K562 (cell line): ENCODE measurements around the gene LEAP2. TPM values are rescaled to one million over a fixed set of nuclear protein-coding genes. Genes with fewer than 3 reads are reported as not detected.

Source experiments
- ATAC-seq: fragments of 200-7000 bp; cut with Tn5 transposase; 3 replicates; pipeline ENCODE4 v1.9.1; 2020; ENCODE audit warnings: moderate library complexity
- BruUV-seq: library from RNA; stranded (reverse); fragments of 400-500 nt; replicated peaks from 2 replicates; lab custom pipeline; 2021; lab: Mats Ljungman, UMichigan
- CTCF ChIA-PET: fragments of 300-600 bp; formaldehyde crosslinking; extraction: SDS; loops from one replicate; lab custom pipeline; 2021; ENCODE audit warnings: low intra/inter-chr PET ratio; lab: Yijun Ruan, JAX
- POLR2A ChIA-PET: fragments of 300-600, 350-650 bp; sonication (Branson Sonifier 250); formaldehyde crosslinking; extraction: SDS; loops from one replicate; lab custom pipeline; 2021; ENCODE audit warnings: antibody characterized with exemption, inconsistent platforms; lab: Yijun Ruan, JAX
- DNase-seq, 4 experiments: peaks; one replicate each; pipeline versions ENCODE4 v3.0.0 to v3.0.0-alpha.2; 2011 to 2018; ENCODE audit warnings: low spot score in 3 of 4, mixed read lengths in 3 of 4; ENCODE audit errors: extremely low read depth in 1 of 4
- FAIRE-seq: peaks from 2 replicates; lab custom pipeline; 2011; peaks lifted over from hg19 to GRCh38; lab: Jason Lieb, UNC
- H2AFZ ChIP-seq: 2 replicates; pipeline ENCODE4 v1.6.0; 2011; ENCODE audit warnings: low read depth, low read length, control low read depth, inconsistent platforms
- H3K27ac ChIP-seq: fragments of 200-600 bp; 3 replicates; pipeline ENCODE4 v1.8.0; 2011; ENCODE audit warnings: low read depth, mild to moderate bottlenecking, control low read depth, inconsistent platforms, low read length, moderate library complexity, mixed read lengths; ENCODE audit errors: extremely low read depth
- H3K27me3 ChIP-seq, 2 experiments: fragments of 300-600 bp in 1 of 2; 2 replicates in 1 of 2; 3 replicates in 1 of 2; pipeline versions ENCODE4 v1.6.0 to v1.8.0; 2011; ENCODE audit warnings: inconsistent platforms in 2 of 2, low read length in 2 of 2, mild to moderate bottlenecking in 1 of 2, mixed read lengths in 1 of 2, moderate library complexity in 1 of 2; ENCODE audit not compliant: control insufficient read depth in 2 of 2, insufficient read depth in 2 of 2
- H3K36me3 ChIP-seq: fragments of 300-600 bp; 3 replicates; pipeline ENCODE4 v1.8.0; 2011; ENCODE audit warnings: mild to moderate bottlenecking, low read length, inconsistent platforms; ENCODE audit not compliant: control insufficient read depth, insufficient read depth
- H3K4me1 ChIP-seq, 2 experiments: fragments of 200-600 bp in 1 of 2; replicated peaks in 1 of 2; 2 replicates in 1 of 2; 3 replicates in 1 of 2; pipeline versions ENCODE4 v1.5.1 to v1.8.0; 2011; ENCODE audit warnings: inconsistent platforms in 2 of 2, low read length in 2 of 2, mild to moderate bottlenecking in 1 of 2, mixed read lengths in 1 of 2, moderate library complexity in 1 of 2; ENCODE audit not compliant: control insufficient read depth in 2 of 2, insufficient read depth in 2 of 2
- H3K4me2 ChIP-seq: 2 replicates; pipeline ENCODE4 v1.6.1; 2011; ENCODE audit warnings: low read length, control low read depth, inconsistent platforms, mixed read lengths; ENCODE audit not compliant: insufficient read depth
- H3K4me3 ChIP-seq: fragments of 200-600 bp; sonication (generic), shearing (Covaris generic); 2 replicates; pipeline ENCODE4 v1.5.1; 2016; ENCODE audit warnings: control low read depth, inconsistent platforms
- H3K79me2 ChIP-seq: fragments of 200-600 bp; 3 replicates; pipeline ENCODE4 v1.8.0; 2011; ENCODE audit warnings: low read length, inconsistent platforms; ENCODE audit not compliant: control insufficient read depth, insufficient read depth
- H3K9ac ChIP-seq, 2 experiments: 2 replicates each; pipeline versions ENCODE4 v1.6.0 to v1.6.1; 2011; ENCODE audit warnings: low read depth in 2 of 2, low read length in 2 of 2, control low read depth in 1 of 2, inconsistent platforms in 1 of 2, mild to moderate bottlenecking in 1 of 2, mixed read lengths in 1 of 2; ENCODE audit not compliant: insufficient read depth in 1 of 2
- H3K9me1 ChIP-seq: one replicate; pipeline ENCODE4 v1.6.0; 2011; ENCODE audit warnings: inconsistent platforms, mild to moderate bottlenecking, low read length, moderate library complexity; ENCODE audit not compliant: control insufficient read depth, insufficient read depth
- H3K9me3 ChIP-seq: replicated peaks from 2 replicates; pipeline ENCODE4 v1.5.1; 2011; ENCODE audit warnings: low read depth, low read length, inconsistent platforms; ENCODE audit not compliant: control insufficient read depth, insufficient read depth
- H4K20me1 ChIP-seq: replicated peaks from 2 replicates; pipeline ENCODE4 v1.6.1; 2011; ENCODE audit warnings: low read length, inconsistent platforms, mixed read lengths; ENCODE audit not compliant: control insufficient read depth, insufficient read depth
- BRD4 ChIP-seq: fragments of 200-600 bp; sonication (generic); IDR thresholded peaks from 2 replicates; pipeline ENCODE4 v1.6.1; 2017; ENCODE audit warnings: inconsistent platforms
- BRF2 ChIP-seq: IDR thresholded peaks from 3 replicates; pipeline ENCODE4 v1.6.1; 2011; ENCODE audit warnings: borderline replicate concordance, mild to moderate bottlenecking; ENCODE audit not compliant: insufficient read length, insufficient read depth
- MNT ChIP-seq, 2 experiments: fragments of 450-650 bp; conservative IDR thresholded peaks; 2 replicates each; pipeline ENCODE4 v1.6.1; 2017; ENCODE audit warnings: mild to moderate bottlenecking in 2 of 2, moderate library complexity in 2 of 2
- MTA1 ChIP-seq: fragments of 450-650 bp; IDR thresholded peaks from 2 replicates; pipeline ENCODE4 v1.6.1; 2017; ENCODE audit warnings: borderline replicate concordance
- PHF8 ChIP-seq: fragments of 200-600 bp; sonication (generic); IDR thresholded peaks from 2 replicates; pipeline ENCODE4 v1.6.1; 2012; ENCODE audit warnings: mixed run types, mild to moderate bottlenecking, inconsistent platforms, low read length, moderate library complexity, borderline replicate concordance
- ZBTB11 ChIP-seq, 3 experiments: fragments of 200-800 bp in 1 of 3; fragments of 250-450 bp in 1 of 3; fragments of 450-650 bp in 1 of 3; sonication (Bioruptor Pico) in 1 of 3; sonication (Bioruptor generic) in 1 of 3; formaldehyde crosslinking in 1 of 3; IDR thresholded peaks; 2 replicates each; pipeline versions ENCODE4 v1.6.1 to v1.8.0; 2016 to 2022; ENCODE audit warnings: mild to moderate bottlenecking in 2 of 3, missing genetic modification characterization in 2 of 3, missing compliant biosample characterization in 1 of 3, moderate library complexity in 1 of 3
- ZBTB9 ChIP-seq: fragments of 450-650 bp; formaldehyde crosslinking; IDR thresholded peaks from 2 replicates; pipeline ENCODE4 v1.4.0; 2020; ENCODE audit warnings: mild to moderate bottlenecking, moderate library complexity
- ZNF253 ChIP-seq: fragments of 250-450 bp; sonication (Bioruptor Pico); conservative IDR thresholded peaks from 2 replicates; pipeline ENCODE4 v1.6.1; 2021; ENCODE audit warnings: mild to moderate bottlenecking
- WGBS: fragments of 100-300 bp; shearing (Covaris generic); methylation state at CpG from one replicate; pipeline ENCODE4 v1.1.6; 2016; ENCODE audit warnings: low coverage, mixed read lengths; ENCODE audit not compliant: insufficient coverage; ENCODE audit errors: missing lambda C conversion rate; 5-methylcytosine and 5-hydroxymethylcytosine counted together
- in situ Hi-C: fragments of 300-500 bp; cut with MboI; formaldehyde crosslinking; loops from 4 replicates; pipeline ENCODE4 v1.15.0; 2018; ENCODE audit warnings: inconsistent platforms, mixed read lengths
- intact Hi-C: fragments of 100-400 bp; cut with micrococcal nuclease; formaldehyde crosslinking; loops from 2 replicates; pipeline ENCODE4 v1.14.2; 2022
- polyA plus RNA-seq, 8 experiments: library from polyadenylated mRNA; depleted of rRNA in 4 of 8; stranded (reverse) in 5 of 8; unstranded in 3 of 8; fragments of >200 nt; fragmentation: Nextera tagmentation in 2 of 8; fragmentation: Illumina TruSeq in 1 of 8; extraction: Ambion mirVana in 2 of 8; extraction: Trizol in 1 of 8; gene quantifications; 2 replicates each; pipeline versions ENCODE4 v1.2.1 to v1.2.3, GENCODE V29; 2011 to 2014; ENCODE audit warnings: inconsistent platforms in 1 of 8, missing spikeins in 1 of 8
- total RNA-seq, 7 experiments: library from RNA; depleted of rRNA in 6 of 7; stranded (reverse); fragments of >200 nt in 6 of 7; fragmentation: Illumina TruSeq in 2 of 7; extraction: Trizol in 2 of 7; gene quantifications; 2 replicates each; pipeline versions ENCODE4 v1.2.1 to v1.2.3, GENCODE V29; 2011 to 2021; ENCODE audit warnings: low replicate concordance in 1 of 7

The LEAP2 gene
- total and polyA plus RNA-seq, 9 of the 15 experiments (the other 6 are each of a cell fraction or from before 2014, with no cell fraction given) = 1.1 to 5.6 (median 2.5) TPM

GRCh38 chr5:132832612-132833011, 40.9 kb upstream of the LEAP2 start:
- H3K9ac ChIP-seq = no peak overlapping the region
- H3K4me3 ChIP-seq = no peak overlapping the region
- H3K9me1 ChIP-seq = no peaks in the 10 kb centered on the region
- no peak overlapping the region for H3K27ac ChIP-seq
- no peak overlapping the region for H3K4me2 ChIP-seq
- 98% methylated on average over 4 of the region's 5 CpGs for WGBS
- ATAC-seq (no peak), DNase-seq (no peak), FAIRE-seq (no peak)
- H3K79me2 ChIP-seq = peaks cover 23% of the 10 kb centered on the region
- peaks cover 20 to 27% of the 10 kb centered on the region in 2 experiments; a peak in 4 of 5 replicates for H3K4me1 ChIP-seq
- H2AFZ ChIP-seq = no peak overlapping the region
- no peaks in the 10 kb centered on the region for H3K9me3 ChIP-seq
- no peak for TF ChIP-seq BRD4
- no peak for TF ChIP-seq PHF8
- TF ChIP-seq ZNF253 (CRISPR knock-in tag) = no peak
- TF ChIP-seq ZBTB9 (CRISPR knock-in tag) = no peak
- TF ChIP-seq MNT (conservative IDR thresholded peaks at IDR 0.05) = no peak
- TF ChIP-seq BRF2 = no peak
- TF ChIP-seq MTA1 = no peak
- TF ChIP-seq ZBTB11 (CRISPR knock-in tag; IDR thresholded peaks at IDR 0.05) = no peak
- POLR2A ChIA-PET = interaction anchor here (0.5 to 2.0 kb wide), 3 partner anchors 10 to 53 kb away, joined by 3 to 7 read pairs (median 4); no protein-coding TSS in a partner anchor
- no peaks in the 10 kb centered on the region for H3K27me3 ChIP-seq
- CTCF ChIA-PET = no interaction called here
- peaks cover 11% of the 10 kb centered on the region; the same call in 1 of the 3 replicates for H3K36me3 ChIP-seq
- no peaks in the 10 kb centered on the region for H4K20me1 ChIP-seq
- intact Hi-C loops (no loop called here), in situ Hi-C loops (no loop called here)
- no TSS peak for BruUV-seq
